ENCODE data around the gene FHIT. TPM values are rescaled to one million over a fixed set of nuclear protein-coding genes. Genes with fewer than 3 reads are reported as not detected.

FHIT gene
- total and polyA plus RNA-seq, 2 of the 4 experiments (the other 2 are of a cell fraction) = 0.07 TPM; not detected in 1

DNA sequence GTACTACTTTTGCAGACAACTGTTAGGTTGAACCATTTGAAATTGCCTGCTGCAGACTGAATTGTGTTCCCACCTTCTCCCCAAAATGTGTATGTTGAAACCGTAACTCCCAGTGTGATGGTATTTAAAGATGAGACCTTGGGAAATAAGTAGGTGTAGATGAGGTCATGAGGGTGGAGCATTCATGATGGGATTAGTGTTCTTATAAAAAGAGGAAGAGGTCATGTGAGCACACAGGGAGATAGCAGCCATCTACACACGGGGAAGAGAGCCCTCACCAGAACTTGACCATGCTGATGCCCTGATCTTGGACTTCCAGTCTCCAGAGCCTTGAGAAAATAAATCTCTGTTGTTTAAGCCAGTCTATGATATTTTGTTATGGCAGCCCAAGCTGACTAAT is 17.4 kb upstream of the FHIT start:
- intact Hi-C loops (cut with micrococcal nuclease) = no loop called here
- Histone ChIP-seq H3K4me2 (ENCODE audit: low read depth, low read length) (no peak overlapping the region), H2AK5ac (ENCODE audit: low read depth, low read length) (no peak overlapping the region), H3K4ac (ENCODE audit: low read depth, low read length) (no peak overlapping the region), H2BK5ac (ENCODE audit: low read depth, low read length, poor library complexity, severe bottlenecking) (no peak overlapping the region), H3K23ac (ENCODE audit: low read depth, low read length) (no peak overlapping the region), H3K18ac (ENCODE audit: low read depth, low read length) (no peak overlapping the region), H3K56ac (ENCODE audit: extremely low read depth, insufficient read depth, low read length) (no peak overlapping the region), H3K4me3 (ENCODE audit: insufficient read depth, low read depth, low read length) (no peak overlapping the region), H4K20me1 (ENCODE audit: insufficient read depth, low read length) (no peaks in the 10 kb centered on the region), H3K27ac (ENCODE audit: insufficient read depth, low read length) (no peak overlapping the region), H3K36me3 (ENCODE audit: control insufficient read depth, insufficient read depth, low read length) (no peaks in the 10 kb centered on the region), H3K14ac (replicated peaks; ENCODE audit: low read depth, low read length) (no peak overlapping the region), H3K27me3 (ENCODE audit: control insufficient read depth, insufficient read depth, low read length) (no peaks in the 10 kb centered on the region), H4K8ac (ENCODE audit: low read depth in 2 of 2, low read length in 2 of 2) (no peak overlapping the region), H4K91ac (ENCODE audit: insufficient read depth, low read depth, low read length) (no peak overlapping the region), H2BK15ac (ENCODE audit: low read depth, low read length) (no peak overlapping the region), H3K4me1 (ENCODE audit: control insufficient read depth, insufficient read depth, low read length) (no peaks in the 10 kb centered on the region), H2BK20ac (ENCODE audit: low read depth, low read length) (no peak overlapping the region), H4K5ac (ENCODE audit: low read depth, low read length) (no peak overlapping the region), H3K9me1 (ENCODE audit: insufficient read depth, low read length) (no peaks in the 10 kb centered on the region), H2AK9ac (replicated peaks; ENCODE audit: low read depth, low read length, poor library complexity) (no peak overlapping the region), H2BK120ac (ENCODE audit: low read depth, low read length) (no peak overlapping the region), H3K9me3 (ENCODE audit: control insufficient read depth, insufficient read depth, low read length) (no peaks in the 10 kb centered on the region), H3K79me1 (ENCODE audit: low read depth in 1 of 2, low read length in 2 of 2) (no peaks in the 10 kb centered on the region), H2AFZ (replicated peaks; ENCODE audit: low read length, poor library complexity) (no peak overlapping the region), H3K9ac (ENCODE audit: low read depth, low read length) (no peak overlapping the region)
- no peak for TF ChIP-seq NFE2L2 (IDR thresholded peaks at IDR 0.05; ENCODE audit: low read depth, low read length)
- TF ChIP-seq BHLHE40 (IDR thresholded peaks at IDR 0.05; ENCODE audit: low read depth, low read length) = no peak
- no peak for TF ChIP-seq POLR2A (IDR thresholded peaks at IDR 0.05; ENCODE audit: low read depth, low read length)
- TF ChIP-seq, protein P1, sequence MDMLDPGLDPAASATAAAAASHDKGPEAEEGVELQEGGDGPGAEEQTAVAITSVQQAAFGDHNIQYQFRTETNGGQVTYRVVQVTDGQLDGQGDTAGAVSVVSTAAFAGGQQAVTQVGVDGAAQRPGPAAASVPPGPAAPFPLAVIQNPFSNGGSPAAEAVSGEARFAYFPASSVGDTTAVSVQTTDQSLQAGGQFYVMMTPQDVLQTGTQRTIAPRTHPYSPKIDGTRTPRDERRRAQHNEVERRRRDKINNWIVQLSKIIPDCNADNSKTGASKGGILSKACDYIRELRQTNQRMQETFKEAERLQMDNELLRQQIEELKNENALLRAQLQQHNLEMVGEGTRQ (IDR thresholded peaks at IDR 0.05; ENCODE audit: low read depth, low read length) = no peak
- TF ChIP-seq, protein P2, sequence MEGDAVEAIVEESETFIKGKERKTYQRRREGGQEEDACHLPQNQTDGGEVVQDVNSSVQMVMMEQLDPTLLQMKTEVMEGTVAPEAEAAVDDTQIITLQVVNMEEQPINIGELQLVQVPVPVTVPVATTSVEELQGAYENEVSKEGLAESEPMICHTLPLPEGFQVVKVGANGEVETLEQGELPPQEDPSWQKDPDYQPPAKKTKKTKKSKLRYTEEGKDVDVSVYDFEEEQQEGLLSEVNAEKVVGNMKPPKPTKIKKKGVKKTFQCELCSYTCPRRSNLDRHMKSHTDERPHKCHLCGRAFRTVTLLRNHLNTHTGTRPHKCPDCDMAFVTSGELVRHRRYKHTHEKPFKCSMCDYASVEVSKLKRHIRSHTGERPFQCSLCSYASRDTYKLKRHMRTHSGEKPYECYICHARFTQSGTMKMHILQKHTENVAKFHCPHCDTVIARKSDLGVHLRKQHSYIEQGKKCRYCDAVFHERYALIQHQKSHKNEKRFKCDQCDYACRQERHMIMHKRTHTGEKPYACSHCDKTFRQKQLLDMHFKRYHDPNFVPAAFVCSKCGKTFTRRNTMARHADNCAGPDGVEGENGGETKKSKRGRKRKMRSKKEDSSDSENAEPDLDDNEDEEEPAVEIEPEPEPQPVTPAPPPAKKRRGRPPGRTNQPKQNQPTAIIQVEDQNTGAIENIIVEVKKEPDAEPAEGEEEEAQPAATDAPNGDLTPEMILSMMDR (conservative IDR thresholded peaks at IDR 0.05; ENCODE audit: low read depth, low read length) = no peak
- TF ChIP-seq CEBPB (IDR thresholded peaks at IDR 0.05; ENCODE audit: low read depth, low read length) = no peak
- TF ChIP-seq MAZ (IDR thresholded peaks at IDR 0.05; ENCODE audit: borderline replicate concordance, low read depth, low read length) = no peak
- no peak for TF ChIP-seq MXI1 (IDR thresholded peaks at IDR 0.05; ENCODE audit: borderline replicate concordance, low read depth, low read length)
- TF ChIP-seq RCOR1 (IDR thresholded peaks at IDR 0.05; ENCODE audit: insufficient replicate concordance, low read length) = no peak
- TF ChIP-seq CHD1 (IDR thresholded peaks at IDR 0.05; ENCODE audit: low read depth, low read length) = no peak
- WGBS, 2 experiments (ENCODE audit: extremely low coverage in 2 of 2, insufficient read length in 1 of 2) = no CpG with 5 or more reads among the region's 2 CpGs
- ATAC-seq (ENCODE audit: low read depth) = no peak
- POLR2A ChIA-PET (ENCODE audit: unreplicated experiment) = no interaction called here
- CTCF ChIA-PET = no interaction called here
- BruUV-seq (replicated peaks) = no TSS peak
- no peak for DNase-seq
- in situ Hi-C loops (cut with MboI; ENCODE audit: low sequenced_read_pairs) = no loop called here
- dilution Hi-C loops (cut with HindIII; ENCODE audit: low sequenced_read_pairs, unreplicated experiment) = no loop called here
